HG02759 (cell line): ENCODE measurements around the gene HOXC12.

ENCODE experiments used
- ATAC-seq: cut with Tn5 transposase; IDR thresholded peaks from one replicate; pipeline ENCODE4 v1.9.1; 2021; ENCODE audit warnings: mild to moderate bottlenecking, moderate library complexity; ENCODE audit not compliant: unreplicated experiment

The HOXC12 gene, protein sequence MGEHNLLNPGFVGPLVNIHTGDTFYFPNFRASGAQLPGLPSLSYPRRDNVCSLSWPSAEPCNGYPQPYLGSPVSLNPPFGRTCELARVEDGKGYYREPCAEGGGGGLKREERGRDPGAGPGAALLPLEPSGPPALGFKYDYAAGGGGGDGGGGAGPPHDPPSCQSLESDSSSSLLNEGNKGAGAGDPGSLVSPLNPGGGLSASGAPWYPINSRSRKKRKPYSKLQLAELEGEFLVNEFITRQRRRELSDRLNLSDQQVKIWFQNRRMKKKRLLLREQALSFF

GRCh38 chr12:53954694-53955035 is at the start of gene HOXC12:
HOXC12 (plus strand) TSS chr12:53954903; CDS start chr12:53954930, 27 bp downstream.
- no peak for ATAC-seq

DNA sequence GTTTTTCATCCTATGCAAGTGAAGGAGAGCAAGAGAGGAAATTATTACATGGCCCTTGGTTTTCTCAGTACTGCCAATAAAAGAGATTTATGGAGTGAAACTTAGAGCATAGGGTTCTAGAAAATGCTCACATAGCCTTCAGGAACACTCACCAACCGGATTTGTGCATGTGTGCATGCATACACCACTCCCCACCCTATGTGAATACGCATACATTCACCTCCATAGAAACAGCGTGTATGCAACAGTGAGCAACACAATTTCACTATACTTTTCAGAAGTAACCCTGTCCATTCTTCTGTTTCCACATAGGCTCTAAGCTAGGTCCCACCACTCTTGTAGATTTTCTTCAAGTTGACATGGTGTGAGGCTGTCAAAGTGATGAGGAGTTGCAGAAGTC is 47.6 kb upstream of the HOXC12 start:
- no peak for ATAC-seq

GRCh38 chr12:53916788-53917655 is 37.7 kb upstream of the HOXC12 start:
- no peak for ATAC-seq

DNA sequence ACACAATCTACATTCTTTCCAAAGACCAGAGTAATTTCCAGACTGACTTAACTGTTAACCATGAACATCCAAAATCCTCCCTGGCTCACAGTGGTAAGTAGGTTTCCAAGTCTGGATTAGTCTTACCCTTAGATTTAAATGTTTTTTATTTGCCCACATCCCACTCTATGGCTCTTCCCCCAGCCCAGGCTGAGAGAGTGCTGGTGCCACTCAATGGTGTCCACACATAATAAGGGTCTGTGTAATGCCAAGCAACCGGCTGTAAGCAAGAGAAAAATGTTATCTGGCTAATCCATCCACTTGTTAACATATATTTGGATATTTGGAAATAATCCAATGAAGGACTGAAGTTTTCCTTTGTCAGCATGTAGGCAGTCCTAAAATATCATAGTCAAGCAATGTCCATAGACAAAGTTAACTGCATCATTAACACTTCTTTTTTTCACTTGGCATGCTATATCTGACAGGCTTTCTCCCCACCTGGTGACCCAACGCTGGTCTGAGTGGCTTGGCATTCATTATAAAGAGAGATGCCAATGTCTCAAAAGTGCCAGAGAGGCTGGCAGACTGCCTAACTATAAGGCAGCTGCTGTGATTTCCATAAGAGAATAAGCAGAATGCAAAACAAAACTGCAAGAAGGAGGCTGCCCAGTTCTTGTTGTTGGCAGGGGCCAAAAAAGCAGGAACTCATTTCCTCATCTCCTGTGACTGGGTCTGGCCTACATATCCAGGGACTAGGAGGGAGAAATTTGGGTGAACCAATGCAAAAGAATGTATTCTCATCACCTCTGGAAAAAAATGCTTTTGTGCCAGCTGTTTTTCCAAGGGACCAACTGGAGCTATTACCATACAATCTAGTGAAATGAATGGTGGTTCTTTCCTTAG is 29.9 kb upstream of the HOXC12 start:
- no peak for ATAC-seq

DNA sequence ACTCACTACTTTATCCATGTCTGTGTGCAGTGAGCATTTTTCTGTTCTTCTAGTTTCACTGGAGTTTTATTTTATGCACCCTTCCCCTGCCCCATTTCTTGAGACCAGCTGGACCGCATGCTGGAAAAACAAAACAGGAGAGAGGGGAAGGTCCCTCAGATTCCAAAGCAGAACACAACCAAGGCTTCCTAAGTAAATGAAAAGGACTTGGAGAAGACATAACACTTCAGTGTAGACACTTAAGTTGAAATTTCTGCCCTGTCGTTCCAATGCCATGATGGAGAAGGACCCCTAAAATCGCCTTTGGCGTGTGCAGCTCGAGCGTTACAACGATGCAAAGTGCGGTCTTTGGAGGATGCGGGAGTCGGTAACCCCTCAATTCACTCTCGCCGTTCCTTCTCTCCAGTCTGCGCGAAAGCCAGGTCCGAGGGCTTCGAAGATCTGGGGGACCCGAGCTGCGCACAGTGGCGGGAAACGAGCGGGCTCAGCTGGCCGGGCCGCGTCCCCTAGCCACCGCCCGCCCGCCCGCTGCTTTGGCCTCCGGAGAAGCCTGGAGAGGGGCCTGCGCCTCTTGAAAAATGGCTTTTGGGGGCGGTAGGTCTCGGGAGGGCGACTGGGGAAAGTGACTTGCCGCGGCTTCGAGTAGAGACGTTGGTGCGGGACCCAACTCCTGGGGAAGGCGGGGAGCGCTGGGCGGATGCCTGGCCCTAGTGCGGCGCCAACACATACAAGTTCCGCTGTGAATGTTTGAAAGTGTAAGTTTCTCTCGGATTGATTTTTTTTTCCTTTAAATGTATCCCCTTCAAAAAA is 27.3 kb upstream of the HOXC12 start:
- ATAC-seq = no peak

GRCh38 chr12:53928054-53928835 is 26.5 kb upstream of the HOXC12 start:
- ATAC-seq = no peak

DNA sequence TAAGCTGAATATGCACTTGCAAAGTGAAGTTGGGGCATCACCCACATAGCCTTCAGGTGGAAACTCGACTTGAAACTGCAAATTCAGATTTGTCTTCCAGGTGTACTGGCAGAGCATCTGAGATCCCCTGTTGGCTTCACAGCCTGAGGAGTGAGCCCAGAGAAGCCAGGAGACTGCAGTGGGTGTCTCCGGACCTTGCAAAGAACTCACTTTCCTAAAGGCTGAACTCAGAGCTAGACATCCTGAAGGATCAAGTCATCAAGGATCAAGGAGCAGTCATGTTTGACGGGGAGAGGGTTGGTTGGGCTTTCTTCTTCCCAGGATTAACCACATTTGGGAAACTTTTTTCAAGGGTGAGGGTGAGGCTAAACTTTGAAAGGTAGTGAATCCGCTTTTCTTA is 25.2 kb upstream of the HOXC12 start:
- ATAC-seq = no peak

DNA sequence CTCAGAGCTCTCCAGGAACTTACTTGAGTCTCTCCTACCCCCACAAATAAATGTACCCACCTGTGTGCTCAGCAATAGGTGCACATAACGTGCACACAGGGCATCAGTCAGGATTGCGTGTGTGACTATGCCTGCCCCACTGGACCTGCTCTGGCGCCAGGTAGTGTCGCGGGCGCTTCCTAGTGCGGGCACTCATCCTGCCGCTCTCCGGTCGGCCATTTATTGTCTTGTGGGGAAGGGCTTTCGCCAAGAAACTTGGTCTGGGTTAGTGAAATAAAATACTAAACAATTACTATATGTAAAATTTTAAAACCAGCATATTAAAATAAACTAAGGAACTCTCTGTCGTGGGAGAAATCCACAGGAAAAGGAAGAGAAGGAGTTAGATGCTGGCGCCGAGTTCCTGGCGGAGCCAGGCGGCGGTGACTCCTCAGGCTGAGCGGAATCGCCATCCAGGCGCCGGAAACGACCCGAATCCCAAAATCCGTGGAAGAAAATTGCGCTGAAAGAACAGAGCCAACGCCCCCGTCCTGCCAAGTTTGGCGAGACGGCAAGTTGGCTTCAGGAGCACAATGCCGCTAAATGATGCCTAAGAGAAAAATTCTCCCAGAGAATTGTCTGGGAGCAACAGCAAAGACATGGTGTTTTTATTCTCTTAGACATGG is 24.0 kb upstream of the HOXC12 start:
- no peak for ATAC-seq

GRCh38 chr12:53931844-53932581 is 22.7 kb upstream of the HOXC12 start:
- ATAC-seq = no peak

DNA sequence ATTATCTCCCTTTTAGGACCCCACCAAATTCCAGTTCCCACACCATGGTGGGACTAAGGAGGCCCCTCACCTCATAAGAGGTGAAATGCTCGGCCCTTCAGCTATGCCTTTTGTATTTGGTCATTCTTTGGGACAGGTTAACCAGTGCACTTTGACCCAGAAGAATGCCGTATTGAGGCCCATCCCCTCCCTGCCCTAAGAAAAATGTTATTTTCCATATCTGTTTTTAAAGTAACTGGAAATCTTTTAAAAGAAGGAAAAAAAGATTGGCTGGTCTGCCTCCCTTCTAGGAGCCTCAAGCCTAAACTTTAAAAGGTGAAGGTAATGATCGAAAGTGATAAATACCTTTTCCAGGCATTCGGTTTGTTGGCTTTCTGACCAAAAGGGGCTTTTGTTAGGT is 21.8 kb upstream of the HOXC12 start:
- ATAC-seq = no peak

DNA sequence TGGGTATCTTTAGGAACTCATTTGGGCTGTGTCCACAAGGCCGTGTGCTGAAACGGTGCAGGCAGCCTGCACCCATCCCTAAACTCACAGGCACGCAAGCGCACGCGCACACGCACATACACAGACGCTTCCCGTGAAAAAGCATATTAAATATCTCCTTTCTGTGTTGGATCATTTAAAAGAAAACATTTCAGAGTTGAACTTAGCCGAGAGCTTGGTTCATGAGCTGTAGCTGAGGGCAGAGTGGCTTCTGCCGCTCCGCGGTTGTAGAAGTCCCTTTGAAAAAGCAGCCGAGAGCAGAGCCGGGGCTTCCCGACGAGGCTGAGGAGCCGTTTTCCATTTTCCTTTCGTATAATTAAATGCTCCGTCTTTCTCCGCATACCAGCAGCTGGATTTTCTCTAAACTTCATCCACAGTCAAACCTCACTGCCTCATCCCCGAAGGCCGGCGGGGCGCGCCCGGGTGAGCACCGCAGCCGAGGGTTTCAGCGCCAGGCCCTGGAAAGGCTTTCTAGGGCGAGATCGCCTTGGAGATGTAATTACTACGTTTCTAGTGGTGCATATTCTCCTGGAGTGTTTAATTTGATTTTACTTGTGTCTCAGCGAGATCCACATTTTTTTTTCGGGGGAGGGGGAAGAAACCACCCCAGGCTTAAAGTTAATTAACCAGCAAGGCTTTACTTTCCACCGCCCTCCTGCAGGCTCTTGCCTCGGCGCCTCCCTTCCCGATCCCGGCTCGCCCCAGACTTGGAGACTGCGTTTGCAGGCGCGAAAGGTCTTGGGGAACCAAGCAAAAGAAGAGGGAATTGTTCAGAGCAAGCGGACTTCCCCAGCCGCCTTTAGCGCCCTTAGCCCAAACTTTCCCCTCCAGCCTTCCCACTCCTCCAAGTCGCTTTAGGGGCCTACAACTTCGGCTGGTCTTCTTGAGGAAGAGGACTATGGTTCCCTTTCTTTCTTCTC is 19.0 kb upstream of the HOXC12 start:
- ATAC-seq = no peak

DNA sequence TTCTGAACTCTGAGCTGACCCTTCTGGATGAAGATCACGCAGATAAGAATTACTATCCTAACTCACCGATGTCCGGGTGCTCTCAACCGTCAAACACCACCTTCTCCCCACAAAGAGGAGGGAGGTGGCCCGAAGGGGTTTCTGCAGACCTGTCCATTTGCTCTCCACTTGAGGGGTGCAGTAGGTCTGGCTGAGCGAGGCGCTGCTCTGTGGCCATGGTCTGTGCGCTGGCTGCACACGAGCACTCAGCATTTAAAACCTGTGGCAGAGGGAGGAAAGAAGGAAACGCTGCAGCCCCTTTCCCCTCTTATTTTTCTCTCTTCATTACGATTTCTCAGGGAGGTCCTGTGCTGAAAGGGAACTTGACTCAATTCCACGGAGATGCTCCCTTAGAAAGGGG is 17.6 kb upstream of the HOXC12 start:
- ATAC-seq = no peak

DNA sequence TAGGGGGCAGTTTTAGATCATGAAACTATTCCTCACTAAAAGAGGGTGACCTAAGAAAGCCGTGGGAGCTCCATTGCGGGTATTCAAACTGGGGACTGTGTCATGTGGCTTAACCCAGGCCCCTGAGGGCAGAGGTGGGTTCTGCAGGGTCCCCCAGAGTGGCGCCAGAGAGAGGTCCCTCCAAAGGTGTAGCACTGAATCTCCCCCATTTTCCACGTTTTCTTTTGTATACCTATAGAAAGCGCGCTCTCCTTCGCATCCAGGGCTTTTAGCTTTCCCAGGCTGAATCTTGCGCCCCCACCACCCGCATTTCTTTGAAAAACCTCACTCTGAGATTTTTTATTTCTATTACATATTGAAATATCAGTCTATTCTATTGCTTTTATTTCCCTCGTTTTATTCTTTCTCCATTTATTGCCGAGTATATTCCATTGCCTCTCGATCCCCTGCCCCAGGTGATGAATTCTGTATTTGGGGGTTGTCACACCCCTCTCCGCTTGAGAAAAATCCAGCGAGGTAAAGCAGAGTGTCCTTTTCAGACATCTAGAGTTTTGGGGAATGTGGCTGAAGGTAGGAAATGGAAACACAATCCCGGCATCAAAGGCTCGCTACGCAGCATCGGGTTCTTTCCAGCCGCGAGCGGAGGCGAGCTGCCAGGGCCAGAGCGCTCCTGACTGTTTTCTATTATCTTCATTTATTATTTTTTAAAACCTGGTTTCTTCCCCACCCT is 16.9 kb upstream of the HOXC12 start:
- ATAC-seq = no peak

- no peak for ATAC-seq
Measured at GRCh38 chr12:53938326-53939140, 16.2 kb upstream of the HOXC12 start, which contains the start of gene HOXC13. HOXC13 (plus strand) TSS chr12:53938831; CDS start chr12:53938907, 76 bp downstream.

DNA sequence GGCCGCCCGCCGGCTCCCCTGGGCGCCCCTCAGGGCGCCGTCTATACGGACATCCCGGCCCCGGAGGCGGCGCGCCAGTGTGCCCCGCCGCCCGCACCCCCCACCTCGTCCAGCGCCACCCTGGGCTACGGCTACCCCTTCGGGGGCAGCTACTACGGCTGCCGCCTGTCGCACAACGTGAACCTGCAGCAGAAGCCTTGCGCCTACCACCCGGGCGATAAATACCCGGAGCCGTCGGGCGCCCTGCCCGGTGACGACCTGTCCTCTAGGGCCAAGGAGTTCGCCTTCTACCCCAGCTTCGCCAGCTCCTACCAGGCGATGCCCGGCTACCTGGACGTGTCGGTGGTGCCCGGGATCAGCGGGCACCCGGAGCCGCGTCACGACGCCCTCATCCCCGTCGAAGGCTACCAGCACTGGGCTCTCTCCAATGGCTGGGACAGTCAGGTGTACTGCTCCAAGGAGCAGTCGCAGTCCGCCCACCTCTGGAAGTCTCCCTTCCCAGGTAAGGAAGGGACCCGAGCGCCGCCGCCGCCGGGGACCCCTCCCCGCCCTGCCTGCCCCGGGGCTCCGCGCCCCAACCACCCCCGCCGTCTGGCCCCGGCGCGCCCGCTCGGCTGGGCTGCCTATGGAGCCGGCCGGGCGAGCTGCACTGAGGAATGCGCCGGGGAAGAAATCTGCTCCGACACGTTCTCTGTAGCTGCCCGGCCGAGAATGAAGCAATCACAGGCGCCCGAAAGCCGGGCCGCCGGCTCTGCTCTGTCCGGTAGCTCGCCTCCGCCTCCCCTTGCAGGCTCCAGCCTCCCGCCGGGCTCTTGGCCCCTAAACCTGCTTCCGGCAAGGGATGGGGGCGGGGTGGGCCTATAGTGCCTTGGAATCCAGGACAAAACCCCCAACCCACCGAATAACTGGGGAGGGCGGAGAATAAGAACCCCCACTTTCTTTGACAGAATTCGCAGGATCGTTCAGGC is 15.3 kb upstream of the HOXC12 start:
- no peak for ATAC-seq
